HEK293 (cell line): ENCODE results near the gene RAB5IF.

Experiments
- BCL11B ChIP-seq: fragments of 450-650 bp; formaldehyde crosslinking; IDR thresholded peaks from 2 replicates; pipeline ENCODE4 v1.5.1; 2016; ENCODE audit warnings: low read depth, missing biosample characterization, missing genetic modification characterization
- IKZF3 ChIP-seq: fragments of 450-650 bp; IDR thresholded peaks from 2 replicates; pipeline ENCODE4 v1.5.0; 2018; ENCODE audit warnings: missing biosample characterization, mild to moderate bottlenecking, missing genetic modification characterization, moderate library complexity
- KLF9 ChIP-seq: fragments of 450-650 bp; formaldehyde crosslinking; IDR thresholded peaks from 2 replicates; pipeline ENCODE4 v1.5.1; 2016; ENCODE audit warnings: missing biosample characterization, missing genetic modification characterization, low read depth
- ZNF146 ChIP-seq: fragments of 450-650 bp; formaldehyde crosslinking; IDR thresholded peaks from 2 replicates; pipeline ENCODE4 v1.5.1; 2016; ENCODE audit warnings: missing biosample characterization, missing genetic modification characterization
- ZNF155 ChIP-seq: fragments of 450-650 bp; formaldehyde crosslinking; IDR thresholded peaks from 2 replicates; pipeline ENCODE4 v1.5.1; 2016; ENCODE audit warnings: missing biosample characterization, missing genetic modification characterization
- ZNF266 ChIP-seq: fragments of 450-650 bp; formaldehyde crosslinking; IDR thresholded peaks from 2 replicates; pipeline ENCODE4 v1.5.1; 2016; ENCODE audit warnings: missing biosample characterization, missing genetic modification characterization, low read depth
- ZNF544 ChIP-seq: fragments of 450-650 bp; formaldehyde crosslinking; IDR thresholded peaks from 2 replicates; pipeline ENCODE4 v1.5.0; 2017; ENCODE audit warnings: missing biosample characterization, missing genetic modification characterization
- ZNF624 ChIP-seq: fragments of 450-650 bp; formaldehyde crosslinking; IDR thresholded peaks from 2 replicates; pipeline ENCODE4 v1.5.1; 2017; ENCODE audit warnings: missing biosample characterization, missing genetic modification characterization
- ZNF626 ChIP-seq: fragments of 450-650 bp; sonication (Bioruptor Pico); formaldehyde crosslinking; IDR thresholded peaks from 2 replicates; pipeline ENCODE4 v1.5.1; 2018; ENCODE audit warnings: missing biosample characterization, missing genetic modification characterization, inconsistent platforms
- ZNF785 ChIP-seq: fragments of 450-650 bp; formaldehyde crosslinking; IDR thresholded peaks from 2 replicates; pipeline ENCODE4 v1.5.1; 2016; ENCODE audit warnings: missing biosample characterization, missing genetic modification characterization
- TF ChIP-seq, protein P1 (sequence below): fragments of 450-650 bp; formaldehyde crosslinking; IDR thresholded peaks from 2 replicates; pipeline ENCODE4 v1.5.1; 2017; ENCODE audit warnings: missing biosample characterization, missing genetic modification characterization
- TF ChIP-seq, protein P2 (sequence below): fragments of 450-650 bp; formaldehyde crosslinking; IDR thresholded peaks from 2 replicates; pipeline ENCODE4 v1.5.0; 2017; ENCODE audit warnings: missing biosample characterization, missing genetic modification characterization, borderline replicate concordance
- TF ChIP-seq, protein P3 (sequence below): fragments of 450-650 bp; formaldehyde crosslinking; conservative IDR thresholded peaks from 2 replicates; pipeline ENCODE4 v1.5.1; 2016; ENCODE audit warnings: low read depth, missing biosample characterization, missing genetic modification characterization
- TF ChIP-seq, protein P4 (sequence below): fragments of 450-650 bp; formaldehyde crosslinking; IDR thresholded peaks from 2 replicates; pipeline ENCODE4 v1.5.1; 2016; ENCODE audit warnings: missing biosample characterization, missing genetic modification characterization
- TF ChIP-seq, protein P5 (sequence below): fragments of 450-650 bp; formaldehyde crosslinking; IDR thresholded peaks from 2 replicates; pipeline ENCODE4 v1.5.1; 2016; ENCODE audit warnings: missing biosample characterization, missing genetic modification characterization
- TF ChIP-seq, protein P6 (sequence below): fragments of 450-650 bp; formaldehyde crosslinking; IDR thresholded peaks from 2 replicates; pipeline ENCODE4 v1.5.1; 2016; ENCODE audit warnings: missing biosample characterization, missing genetic modification characterization
- TF ChIP-seq, protein P7 (sequence below): fragments of 450-650 bp; formaldehyde crosslinking; IDR thresholded peaks from 2 replicates; pipeline ENCODE4 v1.5.1; 2016; ENCODE audit warnings: missing biosample characterization, missing genetic modification characterization

RAB5IF gene

DNA sequence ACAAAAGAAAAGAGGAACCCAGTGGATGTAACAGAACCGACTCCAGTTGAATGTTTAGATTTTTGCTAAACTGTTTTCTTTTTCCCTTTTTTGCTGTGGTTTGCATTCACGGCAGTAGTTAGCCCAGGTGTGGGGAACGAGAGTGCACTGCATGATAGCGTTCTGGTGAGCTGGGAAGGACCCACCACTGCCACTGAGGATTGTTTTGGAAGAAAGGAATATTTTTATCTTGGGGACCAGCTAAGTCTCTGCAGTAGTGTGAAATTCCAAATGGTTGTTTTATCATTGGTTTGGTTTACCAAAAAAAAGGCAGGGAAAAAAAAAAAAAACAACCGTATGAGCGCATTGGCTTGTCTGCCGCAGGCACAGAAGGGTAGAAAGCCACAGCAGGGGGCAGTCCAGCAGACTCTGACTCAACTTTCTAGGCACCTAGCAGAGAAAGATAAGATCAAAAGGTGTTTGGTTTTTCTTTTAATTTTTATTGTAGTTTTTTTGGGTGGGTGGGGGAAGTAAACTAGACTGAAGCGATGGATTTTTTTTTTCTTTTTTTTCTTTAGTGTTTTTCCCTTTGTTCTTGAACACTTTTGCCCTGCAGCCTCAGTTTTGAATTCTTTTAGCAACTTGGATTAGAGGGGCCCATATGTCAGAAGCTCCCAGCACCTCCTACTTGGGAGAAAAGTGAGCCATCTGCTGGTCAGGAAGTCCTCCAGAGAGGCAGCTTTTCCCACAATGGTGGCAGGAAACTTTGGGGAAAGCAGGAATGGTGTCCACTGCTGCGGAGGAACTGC is 13.5 kb upstream of the RAB5IF start (continued):
- TF ChIP-seq, protein P1, sequence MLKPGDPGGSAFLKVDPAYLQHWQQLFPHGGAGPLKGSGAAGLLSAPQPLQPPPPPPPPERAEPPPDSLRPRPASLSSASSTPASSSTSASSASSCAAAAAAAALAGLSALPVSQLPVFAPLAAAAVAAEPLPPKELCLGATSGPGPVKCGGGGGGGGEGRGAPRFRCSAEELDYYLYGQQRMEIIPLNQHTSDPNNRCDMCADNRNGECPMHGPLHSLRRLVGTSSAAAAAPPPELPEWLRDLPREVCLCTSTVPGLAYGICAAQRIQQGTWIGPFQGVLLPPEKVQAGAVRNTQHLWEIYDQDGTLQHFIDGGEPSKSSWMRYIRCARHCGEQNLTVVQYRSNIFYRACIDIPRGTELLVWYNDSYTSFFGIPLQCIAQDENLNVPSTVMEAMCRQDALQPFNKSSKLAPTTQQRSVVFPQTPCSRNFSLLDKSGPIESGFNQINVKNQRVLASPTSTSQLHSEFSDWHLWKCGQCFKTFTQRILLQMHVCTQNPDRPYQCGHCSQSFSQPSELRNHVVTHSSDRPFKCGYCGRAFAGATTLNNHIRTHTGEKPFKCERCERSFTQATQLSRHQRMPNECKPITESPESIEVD, result peak; percentile 76
- TF ChIP-seq BCL11B (tag by site-specific recombination) (no peak), ZNF146 (tag by site-specific recombination) (no peak), ZNF624 (no peak), ZNF626 (no peak), ZNF155 (no peak), IKZF3 (tag by site-specific recombination) (peak; percentile 73), ZNF544 (tag by site-specific recombination) (no peak), ZNF266 (tag by site-specific recombination) (no peak), ZNF785 (tag by site-specific recombination) (no peak), KLF9 (tag by site-specific recombination) (no peak)
- TF ChIP-seq, protein P2, sequence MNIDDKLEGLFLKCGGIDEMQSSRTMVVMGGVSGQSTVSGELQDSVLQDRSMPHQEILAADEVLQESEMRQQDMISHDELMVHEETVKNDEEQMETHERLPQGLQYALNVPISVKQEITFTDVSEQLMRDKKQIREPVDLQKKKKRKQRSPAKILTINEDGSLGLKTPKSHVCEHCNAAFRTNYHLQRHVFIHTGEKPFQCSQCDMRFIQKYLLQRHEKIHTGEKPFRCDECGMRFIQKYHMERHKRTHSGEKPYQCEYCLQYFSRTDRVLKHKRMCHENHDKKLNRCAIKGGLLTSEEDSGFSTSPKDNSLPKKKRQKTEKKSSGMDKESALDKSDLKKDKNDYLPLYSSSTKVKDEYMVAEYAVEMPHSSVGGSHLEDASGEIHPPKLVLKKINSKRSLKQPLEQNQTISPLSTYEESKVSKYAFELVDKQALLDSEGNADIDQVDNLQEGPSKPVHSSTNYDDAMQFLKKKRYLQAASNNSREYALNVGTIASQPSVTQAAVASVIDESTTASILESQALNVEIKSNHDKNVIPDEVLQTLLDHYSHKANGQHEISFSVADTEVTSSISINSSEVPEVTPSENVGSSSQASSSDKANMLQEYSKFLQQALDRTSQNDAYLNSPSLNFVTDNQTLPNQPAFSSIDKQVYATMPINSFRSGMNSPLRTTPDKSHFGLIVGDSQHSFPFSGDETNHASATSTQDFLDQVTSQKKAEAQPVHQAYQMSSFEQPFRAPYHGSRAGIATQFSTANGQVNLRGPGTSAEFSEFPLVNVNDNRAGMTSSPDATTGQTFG (tag by site-specific recombination), result no peak
- TF ChIP-seq, protein P3, sequence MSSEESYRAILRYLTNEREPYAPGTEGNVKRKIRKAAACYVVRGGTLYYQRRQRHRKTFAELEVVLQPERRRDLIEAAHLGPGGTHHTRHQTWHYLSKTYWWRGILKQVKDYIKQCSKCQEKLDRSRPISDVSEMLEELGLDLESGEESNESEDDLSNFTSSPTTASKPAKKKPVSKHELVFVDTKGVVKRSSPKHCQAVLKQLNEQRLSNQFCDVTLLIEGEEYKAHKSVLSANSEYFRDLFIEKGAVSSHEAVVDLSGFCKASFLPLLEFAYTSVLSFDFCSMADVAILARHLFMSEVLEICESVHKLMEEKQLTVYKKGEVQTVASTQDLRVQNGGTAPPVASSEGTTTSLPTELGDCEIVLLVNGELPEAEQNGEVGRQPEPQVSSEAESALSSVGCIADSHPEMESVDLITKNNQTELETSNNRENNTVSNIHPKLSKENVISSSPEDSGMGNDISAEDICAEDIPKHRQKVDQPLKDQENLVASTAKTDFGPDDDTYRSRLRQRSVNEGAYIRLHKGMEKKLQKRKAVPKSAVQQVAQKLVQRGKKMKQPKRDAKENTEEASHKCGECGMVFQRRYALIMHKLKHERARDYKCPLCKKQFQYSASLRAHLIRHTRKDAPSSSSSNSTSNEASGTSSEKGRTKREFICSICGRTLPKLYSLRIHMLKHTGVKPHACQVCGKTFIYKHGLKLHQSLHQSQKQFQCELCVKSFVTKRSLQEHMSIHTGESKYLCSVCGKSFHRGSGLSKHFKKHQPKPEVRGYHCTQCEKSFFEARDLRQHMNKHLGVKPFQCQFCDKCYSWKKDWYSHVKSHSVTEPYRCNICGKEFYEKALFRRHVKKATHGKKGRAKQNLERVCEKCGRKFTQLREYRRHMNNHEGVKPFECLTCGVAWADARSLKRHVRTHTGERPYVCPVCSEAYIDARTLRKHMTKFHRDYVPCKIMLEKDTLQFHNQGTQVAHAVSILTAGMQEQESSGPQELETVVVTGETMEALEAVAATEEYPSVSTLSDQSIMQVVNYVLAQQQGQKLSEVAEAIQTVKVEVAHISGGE (tag by site-specific recombination), result no peak
- TF ChIP-seq, protein P4, sequence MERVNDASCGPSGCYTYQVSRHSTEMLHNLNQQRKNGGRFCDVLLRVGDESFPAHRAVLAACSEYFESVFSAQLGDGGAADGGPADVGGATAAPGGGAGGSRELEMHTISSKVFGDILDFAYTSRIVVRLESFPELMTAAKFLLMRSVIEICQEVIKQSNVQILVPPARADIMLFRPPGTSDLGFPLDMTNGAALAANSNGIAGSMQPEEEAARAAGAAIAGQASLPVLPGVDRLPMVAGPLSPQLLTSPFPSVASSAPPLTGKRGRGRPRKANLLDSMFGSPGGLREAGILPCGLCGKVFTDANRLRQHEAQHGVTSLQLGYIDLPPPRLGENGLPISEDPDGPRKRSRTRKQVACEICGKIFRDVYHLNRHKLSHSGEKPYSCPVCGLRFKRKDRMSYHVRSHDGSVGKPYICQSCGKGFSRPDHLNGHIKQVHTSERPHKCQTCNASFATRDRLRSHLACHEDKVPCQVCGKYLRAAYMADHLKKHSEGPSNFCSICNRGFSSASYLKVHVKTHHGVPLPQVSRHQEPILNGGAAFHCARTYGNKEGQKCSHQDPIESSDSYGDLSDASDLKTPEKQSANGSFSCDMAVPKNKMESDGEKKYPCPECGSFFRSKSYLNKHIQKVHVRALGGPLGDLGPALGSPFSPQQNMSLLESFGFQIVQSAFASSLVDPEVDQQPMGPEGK, result 0 out of 2 replicates have a peak, but pooled peaks have one; percentile 35
- TF ChIP-seq, protein P5, sequence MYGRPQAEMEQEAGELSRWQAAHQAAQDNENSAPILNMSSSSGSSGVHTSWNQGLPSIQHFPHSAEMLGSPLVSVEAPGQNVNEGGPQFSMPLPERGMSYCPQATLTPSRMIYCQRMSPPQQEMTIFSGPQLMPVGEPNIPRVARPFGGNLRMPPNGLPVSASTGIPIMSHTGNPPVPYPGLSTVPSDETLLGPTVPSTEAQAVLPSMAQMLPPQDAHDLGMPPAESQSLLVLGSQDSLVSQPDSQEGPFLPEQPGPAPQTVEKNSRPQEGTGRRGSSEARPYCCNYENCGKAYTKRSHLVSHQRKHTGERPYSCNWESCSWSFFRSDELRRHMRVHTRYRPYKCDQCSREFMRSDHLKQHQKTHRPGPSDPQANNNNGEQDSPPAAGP (tag by site-specific recombination), result no peak; the same call in 1 of the 2 replicates
- TF ChIP-seq, protein P6, sequence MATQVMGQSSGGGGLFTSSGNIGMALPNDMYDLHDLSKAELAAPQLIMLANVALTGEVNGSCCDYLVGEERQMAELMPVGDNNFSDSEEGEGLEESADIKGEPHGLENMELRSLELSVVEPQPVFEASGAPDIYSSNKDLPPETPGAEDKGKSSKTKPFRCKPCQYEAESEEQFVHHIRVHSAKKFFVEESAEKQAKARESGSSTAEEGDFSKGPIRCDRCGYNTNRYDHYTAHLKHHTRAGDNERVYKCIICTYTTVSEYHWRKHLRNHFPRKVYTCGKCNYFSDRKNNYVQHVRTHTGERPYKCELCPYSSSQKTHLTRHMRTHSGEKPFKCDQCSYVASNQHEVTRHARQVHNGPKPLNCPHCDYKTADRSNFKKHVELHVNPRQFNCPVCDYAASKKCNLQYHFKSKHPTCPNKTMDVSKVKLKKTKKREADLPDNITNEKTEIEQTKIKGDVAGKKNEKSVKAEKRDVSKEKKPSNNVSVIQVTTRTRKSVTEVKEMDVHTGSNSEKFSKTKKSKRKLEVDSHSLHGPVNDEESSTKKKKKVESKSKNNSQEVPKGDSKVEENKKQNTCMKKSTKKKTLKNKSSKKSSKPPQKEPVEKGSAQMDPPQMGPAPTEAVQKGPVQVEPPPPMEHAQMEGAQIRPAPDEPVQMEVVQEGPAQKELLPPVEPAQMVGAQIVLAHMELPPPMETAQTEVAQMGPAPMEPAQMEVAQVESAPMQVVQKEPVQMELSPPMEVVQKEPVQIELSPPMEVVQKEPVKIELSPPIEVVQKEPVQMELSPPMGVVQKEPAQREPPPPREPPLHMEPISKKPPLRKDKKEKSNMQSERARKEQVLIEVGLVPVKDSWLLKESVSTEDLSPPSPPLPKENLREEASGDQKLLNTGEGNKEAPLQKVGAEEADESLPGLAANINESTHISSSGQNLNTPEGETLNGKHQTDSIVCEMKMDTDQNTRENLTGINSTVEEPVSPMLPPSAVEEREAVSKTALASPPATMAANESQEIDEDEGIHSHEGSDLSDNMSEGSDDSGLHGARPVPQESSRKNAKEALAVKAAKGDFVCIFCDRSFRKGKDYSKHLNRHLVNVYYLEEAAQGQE (tag by site-specific recombination), result no peak
- TF ChIP-seq, protein P7, sequence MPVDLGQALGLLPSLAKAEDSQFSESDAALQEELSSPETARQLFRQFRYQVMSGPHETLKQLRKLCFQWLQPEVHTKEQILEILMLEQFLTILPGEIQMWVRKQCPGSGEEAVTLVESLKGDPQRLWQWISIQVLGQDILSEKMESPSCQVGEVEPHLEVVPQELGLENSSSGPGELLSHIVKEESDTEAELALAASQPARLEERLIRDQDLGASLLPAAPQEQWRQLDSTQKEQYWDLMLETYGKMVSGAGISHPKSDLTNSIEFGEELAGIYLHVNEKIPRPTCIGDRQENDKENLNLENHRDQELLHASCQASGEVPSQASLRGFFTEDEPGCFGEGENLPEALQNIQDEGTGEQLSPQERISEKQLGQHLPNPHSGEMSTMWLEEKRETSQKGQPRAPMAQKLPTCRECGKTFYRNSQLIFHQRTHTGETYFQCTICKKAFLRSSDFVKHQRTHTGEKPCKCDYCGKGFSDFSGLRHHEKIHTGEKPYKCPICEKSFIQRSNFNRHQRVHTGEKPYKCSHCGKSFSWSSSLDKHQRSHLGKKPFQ (tag by site-specific recombination), result no peak
- TF ChIP-seq, all 188 proteins: peak for 21
